GM18519 (cell line): ENCODE results near the gene EML6.

Experiments used
- ATAC-seq: cut with Tn5 transposase; IDR thresholded peaks from one replicate; pipeline ENCODE4 v1.9.1; 2021; ENCODE audit warnings: mild to moderate bottlenecking, moderate library complexity; ENCODE audit not compliant: unreplicated experiment, low FRiP score

EML6 gene

DNA sequence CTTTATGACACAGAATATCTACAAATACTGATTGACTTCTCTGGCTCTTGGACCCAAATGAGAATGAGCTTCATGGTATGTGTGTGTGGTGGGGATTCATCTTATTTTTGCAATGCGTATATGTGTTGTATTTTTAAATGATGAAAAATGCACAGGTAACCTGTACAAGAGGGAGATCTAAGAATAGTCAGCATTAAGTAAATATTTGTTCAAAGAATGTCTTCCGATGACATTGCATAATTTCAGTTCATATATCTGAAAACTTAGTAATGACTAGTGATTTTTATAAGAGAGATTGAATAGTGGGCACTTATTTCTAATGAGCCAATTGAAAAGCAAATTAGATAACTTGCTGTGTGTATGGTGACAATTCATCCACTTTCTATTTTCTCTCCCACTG is 66.4 kb downstream of the EML6 start:
- ATAC-seq: no peak

DNA sequence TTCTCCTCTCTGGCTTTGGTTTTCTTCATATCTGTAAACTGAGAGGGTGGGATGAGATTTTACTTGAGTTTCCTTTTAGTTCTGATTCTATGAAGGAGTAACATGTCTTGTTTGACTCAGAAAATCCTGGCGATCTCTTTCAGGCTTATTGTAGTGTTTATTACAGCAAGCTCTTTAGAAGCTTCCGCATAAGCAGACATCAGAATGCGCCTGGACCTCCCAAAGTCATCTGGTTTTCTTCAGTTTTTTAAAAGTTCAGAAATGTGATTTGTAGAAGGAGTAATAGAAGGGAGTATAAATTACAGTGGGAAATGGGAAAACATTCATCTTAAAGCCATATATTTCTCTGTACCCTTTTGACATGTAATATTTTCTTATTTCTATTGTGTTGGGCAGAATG is 68.4 kb downstream of the EML6 start:
- no peak for ATAC-seq

DNA sequence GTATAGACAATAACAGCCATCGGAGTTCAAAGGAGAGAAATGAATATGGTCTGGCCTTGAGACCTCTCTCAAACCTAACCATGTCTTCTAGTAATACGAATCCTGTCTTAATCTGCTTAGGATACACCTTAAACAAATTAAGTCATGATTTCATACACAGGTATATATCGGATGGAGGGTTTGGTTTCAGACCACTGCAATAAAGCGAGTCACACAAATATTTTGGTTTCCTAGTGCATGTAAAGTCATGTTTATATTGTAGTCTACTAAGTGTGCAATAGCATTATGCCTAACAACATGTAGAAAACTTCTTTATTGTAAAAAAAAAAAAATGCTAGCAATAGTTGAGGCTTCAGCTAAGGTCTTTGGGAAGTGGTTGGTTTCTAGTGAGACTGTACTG is 73.8 kb downstream of the EML6 start:
- no peak for ATAC-seq

DNA sequence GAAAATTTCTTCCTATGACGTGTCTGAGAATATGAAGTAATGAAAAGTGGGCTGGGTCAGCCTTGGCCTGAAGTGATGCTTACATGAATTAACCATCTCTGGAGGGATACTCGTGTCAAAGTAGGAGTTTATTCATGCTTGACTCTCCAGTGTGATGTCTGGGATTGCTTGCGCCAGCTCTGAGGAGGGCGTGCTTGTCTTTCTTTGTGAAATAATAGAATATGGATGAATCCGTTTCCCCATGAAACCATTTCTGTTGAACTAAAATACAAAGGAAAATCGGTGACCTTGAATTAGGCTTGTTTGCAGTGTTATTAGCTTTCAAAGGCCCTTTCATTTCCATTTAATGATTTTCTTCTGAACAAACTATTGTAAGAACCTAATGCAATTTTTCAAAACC is 77.9 kb downstream of the EML6 start:
- no peak for ATAC-seq

GRCh38 chr2:54803783-54804751 is 80.6 kb downstream of the EML6 start:
- ATAC-seq: no peak

GRCh38 chr2:54805255-54805654 is 81.8 kb downstream of the EML6 start:
- ATAC-seq: no peak

DNA sequence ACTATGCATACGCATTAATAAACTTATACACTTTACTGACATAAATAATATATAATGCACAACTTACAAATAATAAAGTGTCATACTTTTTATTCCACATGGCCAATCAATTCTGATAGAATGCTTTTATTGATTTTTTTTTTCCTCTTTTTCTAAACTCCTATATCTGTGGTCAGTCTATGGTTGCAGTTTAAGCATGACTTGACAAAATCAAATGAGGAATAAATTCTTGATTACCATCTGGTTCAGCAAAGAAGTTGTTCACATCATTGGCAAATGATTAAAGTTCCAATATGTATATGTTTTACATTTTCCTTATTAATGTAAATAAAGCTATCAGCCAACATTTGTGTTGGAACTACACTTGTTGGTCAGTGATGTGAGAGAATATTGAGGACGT is 83.5 kb downstream of the EML6 start:
- ATAC-seq: no peak

DNA sequence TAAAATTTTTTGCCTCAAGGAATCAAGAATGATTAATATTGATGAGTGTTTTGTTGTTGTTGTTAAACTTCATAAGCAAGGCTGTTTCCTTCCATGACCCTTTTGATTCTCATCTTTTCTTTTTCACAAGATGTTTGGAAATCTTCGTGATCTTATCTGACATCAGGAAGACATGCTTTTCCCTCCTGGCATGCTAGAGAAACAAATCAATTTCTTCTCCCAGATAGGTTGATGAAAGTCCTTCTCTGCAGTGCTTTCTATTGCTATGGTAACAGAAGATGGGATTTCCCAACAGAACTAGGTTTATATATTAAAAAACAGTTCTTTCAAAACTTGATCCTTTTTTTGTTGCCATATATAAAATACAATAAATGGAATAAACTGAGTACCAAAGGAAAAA is 85.2 kb downstream of the EML6 start:
- ATAC-seq: no peak

- no peak for ATAC-seq
Measured at GRCh38 chr2:54809819-54810218, 86.4 kb downstream of the EML6 start.

- no peak for ATAC-seq
Measured at GRCh38 chr2:54810246-54810645, 86.8 kb downstream of the EML6 start.

DNA sequence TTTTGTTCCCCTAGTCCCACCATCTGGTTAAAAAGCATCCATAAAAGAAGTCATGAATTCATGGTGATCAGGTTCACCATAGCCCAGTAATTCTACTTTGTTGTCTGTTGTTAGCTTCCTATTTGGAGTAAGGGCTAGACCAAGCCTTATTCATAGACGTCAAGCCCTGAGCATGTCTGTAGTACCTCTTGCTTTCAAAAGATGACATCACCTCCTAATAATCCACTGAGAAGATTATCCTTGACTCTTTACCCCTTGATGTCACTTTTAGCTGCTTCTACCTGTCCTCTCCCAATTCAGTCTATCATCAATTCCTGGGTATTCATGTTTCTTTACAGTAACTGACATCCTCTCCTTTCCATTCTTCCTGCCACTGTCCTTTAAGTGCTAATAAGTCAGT is 90.1 kb downstream of the EML6 start:
- ATAC-seq: no peak

- ATAC-seq: no peak
Measured at GRCh38 chr2:54814389-54815147, 91.1 kb downstream of the EML6 start.

DNA sequence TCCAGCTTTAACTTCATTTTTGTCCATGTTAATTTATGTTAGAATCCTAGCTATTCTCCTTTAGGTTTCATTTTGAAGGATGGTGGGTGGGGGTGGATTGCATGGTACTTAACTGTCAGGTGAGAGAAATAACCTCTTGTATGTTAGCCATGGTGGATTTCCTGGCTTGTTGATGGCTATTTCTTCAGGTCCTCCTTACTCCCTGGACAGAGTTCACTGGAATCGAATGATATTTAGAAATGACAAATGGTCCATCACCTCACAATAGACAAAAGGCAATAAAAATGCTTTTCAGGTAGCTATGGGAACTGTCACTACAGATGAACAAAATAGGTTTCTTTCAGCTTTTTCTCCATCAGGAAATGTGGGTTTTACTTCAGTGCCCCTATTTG is 91.7 kb downstream of the EML6 start:
- no peak for ATAC-seq

- ATAC-seq: no peak
Measured at GRCh38 chr2:54818226-54818625, 94.8 kb downstream of the EML6 start.

- ATAC-seq: no peak
Measured at GRCh38 chr2:54820558-54820957, 97.1 kb downstream of the EML6 start.

DNA sequence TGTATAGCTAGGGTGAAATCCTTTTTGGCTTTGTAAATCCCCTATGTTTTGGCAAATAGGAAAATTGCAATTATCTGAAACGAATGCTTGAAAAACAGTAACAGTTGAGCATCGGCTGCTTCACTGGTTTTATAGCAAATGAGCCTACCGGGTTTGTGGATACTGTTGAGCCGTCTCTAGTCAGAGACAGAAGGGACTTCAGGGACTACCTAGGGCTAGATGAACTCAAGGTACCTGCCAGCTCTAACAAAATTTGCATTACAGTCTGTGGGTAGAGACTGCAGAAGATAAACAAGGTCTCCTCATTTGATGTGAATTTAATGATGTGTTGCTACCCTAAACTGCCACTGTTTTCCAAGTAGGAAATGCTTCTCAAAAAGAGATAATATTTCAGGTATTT is 101.1 kb downstream of the EML6 start:
- ATAC-seq: no peak

GRCh38 chr2:54830546-54830945 is 107.1 kb downstream of the EML6 start:
- no peak for ATAC-seq

GRCh38 chr2:54831480-54831879 is 108.0 kb downstream of the EML6 start:
- ATAC-seq: no peak

- no peak for ATAC-seq
Measured at GRCh38 chr2:54834721-54835120, 111.3 kb downstream of the EML6 start.

DNA sequence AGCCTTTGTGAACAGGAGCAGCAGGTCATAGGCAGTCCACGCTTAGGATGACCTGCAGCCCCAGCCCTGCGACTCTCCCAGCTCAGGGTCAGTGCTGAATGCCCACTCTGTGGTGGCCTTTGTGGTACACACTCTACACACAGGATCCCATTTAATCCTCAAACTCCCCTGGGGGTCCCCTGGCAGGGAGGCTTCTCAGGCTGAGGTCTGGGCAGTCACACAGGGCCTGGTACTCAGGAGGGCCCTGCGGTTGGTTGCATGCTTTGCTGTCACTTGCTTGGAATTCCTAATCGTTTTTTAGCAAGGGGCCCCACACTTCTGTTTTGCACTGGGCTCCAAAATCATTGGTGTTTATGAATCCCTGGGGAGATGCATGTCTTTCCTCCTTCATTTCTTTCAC is 113.0 kb downstream of the EML6 start:
- no peak for ATAC-seq

DNA sequence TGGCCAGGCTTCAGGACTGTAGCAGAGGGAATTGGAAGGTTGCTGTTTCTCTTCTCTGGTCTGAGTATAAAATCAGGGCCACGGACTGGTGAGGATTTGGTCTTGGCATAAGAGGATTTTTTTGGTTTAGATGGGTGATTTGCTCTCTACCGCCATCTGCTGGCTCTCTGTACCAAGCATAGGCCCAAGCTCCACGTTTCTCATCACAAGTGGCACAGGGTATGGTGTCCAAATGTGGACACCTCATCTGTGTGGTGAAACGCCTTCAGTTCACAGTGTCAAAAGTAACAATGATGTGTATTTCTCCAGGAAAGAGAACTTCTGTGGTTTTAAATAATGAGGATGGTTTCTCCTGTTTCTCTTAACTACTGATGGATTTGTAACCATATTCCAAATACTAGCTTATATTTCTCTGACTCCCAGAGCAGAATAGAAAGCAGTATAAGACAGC is 115.1 kb downstream of the EML6 start:
- ATAC-seq: peak; percentile 58
